GM23338 (cell line): ENCODE measurements around the gene GSTP1.

ENCODE experiments used
- CREB1 ChIP-seq: fragments of 250-450 bp; sonication (Bioruptor Pico); IDR thresholded peaks from 2 replicates; pipeline ENCODE4 v1.5.0; 2020; ENCODE audit warnings: low read depth, mild to moderate bottlenecking, moderate library complexity
- EZH2 ChIP-seq: fragments of 200-600 bp; sonication (generic); IDR thresholded peaks from one replicate; pipeline ENCODE4 v1.8.0; 2017; ENCODE audit warnings: antibody characterized with exemption, mild to moderate bottlenecking, low read depth; ENCODE audit not compliant: unreplicated experiment
- EZH2phosphoT487 ChIP-seq: fragments of 200-600 bp; sonication (generic); IDR thresholded peaks from one replicate; pipeline ENCODE4 v1.8.1; 2018; ENCODE audit warnings: antibody characterized with exemption; ENCODE audit not compliant: unreplicated experiment
- JUNB ChIP-seq: IDR thresholded peaks from one replicate; pipeline ENCODE4 v1.6.1; 2016; ENCODE audit warnings: antibody characterized with exemption; ENCODE audit not compliant: unreplicated experiment
- NANOG ChIP-seq: IDR thresholded peaks from 2 replicates; pipeline ENCODE4 v1.6.1; 2016; ENCODE audit warnings: antibody characterized with exemption, borderline replicate concordance
- POLR2AphosphoS5 ChIP-seq: IDR thresholded peaks from 2 replicates; pipeline ENCODE4 v1.6.1; 2016; ENCODE audit warnings: antibody characterized with exemption, low read depth
- STAT1 ChIP-seq: IDR thresholded peaks from one replicate; pipeline ENCODE4 v1.6.1; 2016; ENCODE audit warnings: antibody characterized with exemption; ENCODE audit not compliant: unreplicated experiment
- ZNF114 ChIP-seq: fragments of 250-450 bp; sonication (Bioruptor Pico); IDR thresholded peaks from 2 replicates; pipeline ENCODE4 v1.5.0; 2020; ENCODE audit warnings: mild to moderate bottlenecking, moderate library complexity
- ZNF331 ChIP-seq: fragments of 250-450 bp; sonication (Bioruptor Pico); IDR thresholded peaks from 2 replicates; pipeline ENCODE4 v1.5.0; 2020; ENCODE audit warnings: low read depth, mild to moderate bottlenecking, moderate library complexity
- TF ChIP-seq, protein P1 (sequence below), 2 experiments: fragments of 200-600 bp in 1 of 2; sonication (generic) in 1 of 2; conservative IDR thresholded peaks; 2 replicates each; pipeline versions ENCODE4 v1.5.1 to v1.6.1; 2016 to 2017; ENCODE audit warnings: antibody characterized with exemption in 2 of 2, low read depth in 2 of 2, mild to moderate bottlenecking in 2 of 2, moderate library complexity in 1 of 2
- TF ChIP-seq, protein P2 (sequence below): IDR thresholded peaks from one replicate; pipeline ENCODE4 v1.6.1; 2018; ENCODE audit warnings: antibody characterized with exemption; ENCODE audit not compliant: unreplicated experiment
- TF ChIP-seq, protein P3 (sequence below): IDR thresholded peaks from 2 replicates; pipeline ENCODE4 v1.6.1; 2016; ENCODE audit warnings: antibody characterized with exemption
- TF ChIP-seq, protein P4 (sequence below): fragments of 250-450 bp; sonication (Bioruptor Pico); IDR thresholded peaks from 2 replicates; pipeline ENCODE4 v1.5.0; 2020; ENCODE audit warnings: mild to moderate bottlenecking, moderate library complexity

DNA sequence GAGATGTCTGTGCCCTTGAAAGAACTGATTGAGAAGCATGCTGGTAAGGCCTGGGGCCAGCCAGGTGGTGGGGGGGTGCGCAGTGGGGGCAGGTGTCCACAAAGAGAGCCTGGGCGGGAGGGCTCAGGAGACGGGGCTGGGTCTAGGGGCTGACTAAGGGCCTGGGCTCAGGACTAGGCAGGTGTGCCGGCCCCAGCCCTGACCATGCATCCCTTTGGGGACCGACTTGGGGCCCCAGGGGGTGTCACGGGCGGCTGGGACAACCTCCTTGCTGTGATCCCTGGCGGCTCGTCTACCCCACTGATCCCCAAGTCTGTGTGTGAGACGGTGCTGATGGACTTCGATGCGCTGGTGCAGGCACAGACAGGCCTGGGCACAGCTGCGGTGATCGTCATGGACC lies 27.6 kb downstream of the GSTP1 start:
- TF ChIP-seq EZH2 (no peak), POLR2AphosphoS5 (no peak), NANOG (no peak), EZH2phosphoT487 (no peak), JUNB (no peak), CREB1 (no peak), STAT1 (no peak), ZNF114 (CRISPR knock-in tag) (no peak), ZNF331 (CRISPR knock-in tag) (no peak)
- TF ChIP-seq, protein P1, sequence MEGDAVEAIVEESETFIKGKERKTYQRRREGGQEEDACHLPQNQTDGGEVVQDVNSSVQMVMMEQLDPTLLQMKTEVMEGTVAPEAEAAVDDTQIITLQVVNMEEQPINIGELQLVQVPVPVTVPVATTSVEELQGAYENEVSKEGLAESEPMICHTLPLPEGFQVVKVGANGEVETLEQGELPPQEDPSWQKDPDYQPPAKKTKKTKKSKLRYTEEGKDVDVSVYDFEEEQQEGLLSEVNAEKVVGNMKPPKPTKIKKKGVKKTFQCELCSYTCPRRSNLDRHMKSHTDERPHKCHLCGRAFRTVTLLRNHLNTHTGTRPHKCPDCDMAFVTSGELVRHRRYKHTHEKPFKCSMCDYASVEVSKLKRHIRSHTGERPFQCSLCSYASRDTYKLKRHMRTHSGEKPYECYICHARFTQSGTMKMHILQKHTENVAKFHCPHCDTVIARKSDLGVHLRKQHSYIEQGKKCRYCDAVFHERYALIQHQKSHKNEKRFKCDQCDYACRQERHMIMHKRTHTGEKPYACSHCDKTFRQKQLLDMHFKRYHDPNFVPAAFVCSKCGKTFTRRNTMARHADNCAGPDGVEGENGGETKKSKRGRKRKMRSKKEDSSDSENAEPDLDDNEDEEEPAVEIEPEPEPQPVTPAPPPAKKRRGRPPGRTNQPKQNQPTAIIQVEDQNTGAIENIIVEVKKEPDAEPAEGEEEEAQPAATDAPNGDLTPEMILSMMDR (conservative IDR thresholded peaks at IDR 0.05; ENCODE audit: low read depth in 2 of 2), result no peak
- TF ChIP-seq, protein P2, sequence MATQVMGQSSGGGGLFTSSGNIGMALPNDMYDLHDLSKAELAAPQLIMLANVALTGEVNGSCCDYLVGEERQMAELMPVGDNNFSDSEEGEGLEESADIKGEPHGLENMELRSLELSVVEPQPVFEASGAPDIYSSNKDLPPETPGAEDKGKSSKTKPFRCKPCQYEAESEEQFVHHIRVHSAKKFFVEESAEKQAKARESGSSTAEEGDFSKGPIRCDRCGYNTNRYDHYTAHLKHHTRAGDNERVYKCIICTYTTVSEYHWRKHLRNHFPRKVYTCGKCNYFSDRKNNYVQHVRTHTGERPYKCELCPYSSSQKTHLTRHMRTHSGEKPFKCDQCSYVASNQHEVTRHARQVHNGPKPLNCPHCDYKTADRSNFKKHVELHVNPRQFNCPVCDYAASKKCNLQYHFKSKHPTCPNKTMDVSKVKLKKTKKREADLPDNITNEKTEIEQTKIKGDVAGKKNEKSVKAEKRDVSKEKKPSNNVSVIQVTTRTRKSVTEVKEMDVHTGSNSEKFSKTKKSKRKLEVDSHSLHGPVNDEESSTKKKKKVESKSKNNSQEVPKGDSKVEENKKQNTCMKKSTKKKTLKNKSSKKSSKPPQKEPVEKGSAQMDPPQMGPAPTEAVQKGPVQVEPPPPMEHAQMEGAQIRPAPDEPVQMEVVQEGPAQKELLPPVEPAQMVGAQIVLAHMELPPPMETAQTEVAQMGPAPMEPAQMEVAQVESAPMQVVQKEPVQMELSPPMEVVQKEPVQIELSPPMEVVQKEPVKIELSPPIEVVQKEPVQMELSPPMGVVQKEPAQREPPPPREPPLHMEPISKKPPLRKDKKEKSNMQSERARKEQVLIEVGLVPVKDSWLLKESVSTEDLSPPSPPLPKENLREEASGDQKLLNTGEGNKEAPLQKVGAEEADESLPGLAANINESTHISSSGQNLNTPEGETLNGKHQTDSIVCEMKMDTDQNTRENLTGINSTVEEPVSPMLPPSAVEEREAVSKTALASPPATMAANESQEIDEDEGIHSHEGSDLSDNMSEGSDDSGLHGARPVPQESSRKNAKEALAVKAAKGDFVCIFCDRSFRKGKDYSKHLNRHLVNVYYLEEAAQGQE, result no peak
- TF ChIP-seq, protein P3, sequence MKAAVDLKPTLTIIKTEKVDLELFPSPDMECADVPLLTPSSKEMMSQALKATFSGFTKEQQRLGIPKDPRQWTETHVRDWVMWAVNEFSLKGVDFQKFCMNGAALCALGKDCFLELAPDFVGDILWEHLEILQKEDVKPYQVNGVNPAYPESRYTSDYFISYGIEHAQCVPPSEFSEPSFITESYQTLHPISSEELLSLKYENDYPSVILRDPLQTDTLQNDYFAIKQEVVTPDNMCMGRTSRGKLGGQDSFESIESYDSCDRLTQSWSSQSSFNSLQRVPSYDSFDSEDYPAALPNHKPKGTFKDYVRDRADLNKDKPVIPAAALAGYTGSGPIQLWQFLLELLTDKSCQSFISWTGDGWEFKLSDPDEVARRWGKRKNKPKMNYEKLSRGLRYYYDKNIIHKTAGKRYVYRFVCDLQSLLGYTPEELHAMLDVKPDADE, result no peak
- TF ChIP-seq, protein P4, sequence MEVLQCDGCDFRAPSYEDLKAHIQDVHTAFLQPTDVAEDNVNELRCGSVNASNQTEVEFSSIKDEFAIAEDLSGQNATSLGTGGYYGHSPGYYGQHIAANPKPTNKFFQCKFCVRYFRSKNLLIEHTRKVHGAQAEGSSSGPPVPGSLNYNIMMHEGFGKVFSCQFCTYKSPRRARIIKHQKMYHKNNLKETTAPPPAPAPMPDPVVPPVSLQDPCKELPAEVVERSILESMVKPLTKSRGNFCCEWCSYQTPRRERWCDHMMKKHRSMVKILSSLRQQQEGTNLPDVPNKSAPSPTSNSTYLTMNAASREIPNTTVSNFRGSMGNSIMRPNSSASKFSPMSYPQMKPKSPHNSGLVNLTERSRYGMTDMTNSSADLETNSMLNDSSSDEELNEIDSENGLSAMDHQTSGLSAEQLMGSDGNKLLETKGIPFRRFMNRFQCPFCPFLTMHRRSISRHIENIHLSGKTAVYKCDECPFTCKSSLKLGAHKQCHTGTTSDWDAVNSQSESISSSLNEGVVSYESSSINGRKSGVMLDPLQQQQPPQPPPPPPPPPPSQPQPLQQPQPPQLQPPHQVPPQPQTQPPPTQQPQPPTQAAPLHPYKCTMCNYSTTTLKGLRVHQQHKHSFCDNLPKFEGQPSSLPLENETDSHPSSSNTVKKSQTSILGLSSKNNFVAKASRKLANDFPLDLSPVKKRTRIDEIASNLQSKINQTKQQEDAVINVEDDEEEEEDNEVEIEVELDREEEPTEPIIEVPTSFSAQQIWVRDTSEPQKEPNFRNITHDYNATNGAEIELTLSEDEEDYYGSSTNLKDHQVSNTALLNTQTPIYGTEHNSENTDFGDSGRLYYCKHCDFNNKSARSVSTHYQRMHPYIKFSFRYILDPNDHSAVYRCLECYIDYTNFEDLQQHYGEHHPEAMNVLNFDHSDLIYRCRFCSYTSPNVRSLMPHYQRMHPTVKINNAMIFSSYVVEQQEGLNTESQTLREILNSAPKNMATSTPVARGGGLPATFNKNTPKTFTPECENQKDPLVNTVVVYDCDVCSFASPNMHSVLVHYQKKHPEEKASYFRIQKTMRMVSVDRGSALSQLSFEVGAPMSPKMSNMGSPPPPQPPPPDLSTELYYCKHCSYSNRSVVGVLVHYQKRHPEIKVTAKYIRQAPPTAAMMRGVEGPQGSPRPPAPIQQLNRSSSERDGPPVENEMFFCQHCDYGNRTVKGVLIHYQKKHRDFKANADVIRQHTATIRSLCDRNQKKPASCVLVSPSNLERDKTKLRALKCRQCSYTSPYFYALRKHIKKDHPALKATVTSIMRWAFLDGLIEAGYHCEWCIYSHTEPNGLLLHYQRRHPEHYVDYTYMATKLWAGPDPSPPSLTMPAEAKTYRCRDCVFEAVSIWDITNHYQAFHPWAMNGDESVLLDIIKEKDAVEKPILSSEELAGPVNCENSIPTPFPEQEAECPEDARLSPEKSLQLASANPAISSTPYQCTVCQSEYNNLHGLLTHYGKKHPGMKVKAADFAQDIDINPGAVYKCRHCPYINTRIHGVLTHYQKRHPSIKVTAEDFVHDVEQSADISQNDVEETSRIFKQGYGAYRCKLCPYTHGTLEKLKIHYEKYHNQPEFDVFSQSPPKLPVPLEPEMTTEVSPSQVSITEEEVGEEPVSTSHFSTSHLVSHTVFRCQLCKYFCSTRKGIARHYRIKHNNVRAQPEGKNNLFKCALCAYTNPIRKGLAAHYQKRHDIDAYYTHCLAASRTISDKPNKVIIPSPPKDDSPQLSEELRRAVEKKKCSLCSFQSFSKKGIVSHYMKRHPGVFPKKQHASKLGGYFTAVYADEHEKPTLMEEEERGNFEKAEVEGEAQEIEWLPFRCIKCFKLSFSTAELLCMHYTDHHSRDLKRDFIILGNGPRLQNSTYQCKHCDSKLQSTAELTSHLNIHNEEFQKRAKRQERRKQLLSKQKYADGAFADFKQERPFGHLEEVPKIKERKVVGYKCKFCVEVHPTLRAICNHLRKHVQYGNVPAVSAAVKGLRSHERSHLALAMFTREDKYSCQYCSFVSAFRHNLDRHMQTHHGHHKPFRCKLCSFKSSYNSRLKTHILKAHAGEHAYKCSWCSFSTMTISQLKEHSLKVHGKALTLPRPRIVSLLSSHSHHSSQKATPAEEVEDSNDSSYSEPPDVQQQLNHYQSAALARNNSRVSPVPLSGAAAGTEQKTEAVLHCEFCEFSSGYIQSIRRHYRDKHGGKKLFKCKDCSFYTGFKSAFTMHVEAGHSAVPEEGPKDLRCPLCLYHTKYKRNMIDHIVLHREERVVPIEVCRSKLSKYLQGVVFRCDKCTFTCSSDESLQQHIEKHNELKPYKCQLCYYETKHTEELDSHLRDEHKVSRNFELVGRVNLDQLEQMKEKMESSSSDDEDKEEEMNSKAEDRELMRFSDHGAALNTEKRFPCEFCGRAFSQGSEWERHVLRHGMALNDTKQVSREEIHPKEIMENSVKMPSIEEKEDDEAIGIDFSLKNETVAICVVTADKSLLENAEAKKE (CRISPR knock-in tag), result no peak
